GM23338 (cell line): ENCODE data around the gene NDST4. TPM values are rescaled to one million over a fixed set of nuclear protein-coding genes. Genes with fewer than 3 reads are reported as not detected.

Source experiments
- ATAC-seq: fragments of 200-7000 bp; cut with Tn5 transposase; 3 replicates; pipeline ENCODE4 v1.9.1; 2020
- DNase-seq: peaks from one replicate; pipeline ENCODE4 v3.0.0-alpha.2; 2015; ENCODE audit warnings: low spot score
- H2AFZ ChIP-seq: fragments of 200-600 bp; sonication (generic); 2 replicates; pipeline ENCODE4 v1.8.0; 2016; ENCODE audit warnings: antibody characterized with exemption, mild to moderate bottlenecking, moderate library complexity
- H3F3A ChIP-seq: fragments of 200-600 bp; sonication (generic); replicated peaks from 2 replicates; pipeline ENCODE4 v1.8.0; 2017; ENCODE audit warnings: antibody characterized with exemption, mixed run types, low read depth
- H3K27ac ChIP-seq: fragments of 200-600 bp; sonication (generic); 2 replicates; pipeline ENCODE4 v1.6.1; 2016; ENCODE audit warnings: low read depth
- H3K27me3 ChIP-seq: fragments of 200-600 bp; sonication (generic); 2 replicates; pipeline ENCODE4 v1.8.0; 2016; ENCODE audit warnings: mild to moderate bottlenecking, mixed run types, moderate library complexity; ENCODE audit not compliant: insufficient read depth
- H3K36me3 ChIP-seq: fragments of 200-600 bp; sonication (generic); 2 replicates; pipeline ENCODE4 v1.8.0; 2016; ENCODE audit warnings: mild to moderate bottlenecking; ENCODE audit not compliant: insufficient read depth
- H3K4me1 ChIP-seq: fragments of 200-600 bp; sonication (generic); 2 replicates; pipeline ENCODE4 v1.8.0; 2016; ENCODE audit warnings: mild to moderate bottlenecking, moderate library complexity; ENCODE audit not compliant: insufficient read depth
- H3K4me2 ChIP-seq: fragments of 200-600 bp; sonication (generic); 2 replicates; pipeline ENCODE4 v1.7.1; 2017; ENCODE audit warnings: mixed run types
- H3K4me3 ChIP-seq: fragments of 200-600 bp; sonication (generic); 2 replicates; pipeline ENCODE4 v1.6.1; 2016; ENCODE audit warnings: mixed run types
- H3K79me2 ChIP-seq: fragments of 200-600 bp; sonication (generic); replicated peaks from 2 replicates; pipeline ENCODE4 v1.8.0; 2017; ENCODE audit warnings: mild to moderate bottlenecking; ENCODE audit not compliant: insufficient read depth
- H3K9me2 ChIP-seq: fragments of 200-600 bp; sonication (generic); 2 replicates; pipeline ENCODE4 v1.8.0; 2017; ENCODE audit not compliant: insufficient read depth
- H4K20me1 ChIP-seq: fragments of 200-600 bp; sonication (generic); replicated peaks from 2 replicates; pipeline ENCODE4 v1.8.0; 2017; ENCODE audit warnings: mild to moderate bottlenecking; ENCODE audit not compliant: insufficient read depth
- H3K27ac Mint-ChIP-seq: 2 replicates; pipeline ENCODE4 v1.8.0; 2020; ENCODE audit warnings: inconsistent platforms, mild to moderate bottlenecking, moderate library complexity, mixed read lengths
- H3K27me3 Mint-ChIP-seq: 3 replicates; pipeline ENCODE4 v1.8.0; 2022; ENCODE audit warnings: low read depth, mild to moderate bottlenecking, moderate library complexity, mixed read lengths, inconsistent platforms; ENCODE audit not compliant: insufficient read depth, poor library complexity
- H3K36me3 Mint-ChIP-seq: 3 replicates; pipeline ENCODE4 v1.8.0; 2021; ENCODE audit warnings: low read depth, mild to moderate bottlenecking, inconsistent platforms, moderate library complexity, mixed read lengths
- H3K4me1 Mint-ChIP-seq: 3 replicates; pipeline ENCODE4 v1.8.0; 2020; ENCODE audit warnings: mild to moderate bottlenecking, inconsistent platforms, mixed read lengths
- H3K4me3 Mint-ChIP-seq: 3 replicates; pipeline ENCODE4 v1.8.0; 2021; ENCODE audit warnings: moderate library complexity, mild to moderate bottlenecking, inconsistent platforms, mixed read lengths
- H3K9me3 Mint-ChIP-seq: 3 replicates; pipeline ENCODE4 v1.8.0; 2020; ENCODE audit warnings: moderate library complexity, mild to moderate bottlenecking, inconsistent platforms, mixed read lengths
- CTCF ChIP-seq, 2 experiments: fragments of 200-600 bp in 1 of 2; sonication (generic) in 1 of 2; conservative IDR thresholded peaks; 2 replicates each; pipeline versions ENCODE4 v1.5.1 to v1.6.1; 2016 to 2017; ENCODE audit warnings: antibody characterized with exemption in 2 of 2, low read depth in 2 of 2, mild to moderate bottlenecking in 2 of 2, moderate library complexity in 1 of 2
- EZH2 ChIP-seq: fragments of 200-600 bp; sonication (generic); IDR thresholded peaks from one replicate; pipeline ENCODE4 v1.8.0; 2017; ENCODE audit warnings: antibody characterized with exemption, mild to moderate bottlenecking, low read depth; ENCODE audit not compliant: unreplicated experiment
- EZH2phosphoT487 ChIP-seq: fragments of 200-600 bp; sonication (generic); IDR thresholded peaks from one replicate; pipeline ENCODE4 v1.8.1; 2018; ENCODE audit warnings: antibody characterized with exemption; ENCODE audit not compliant: unreplicated experiment
- JUNB ChIP-seq: IDR thresholded peaks from one replicate; pipeline ENCODE4 v1.6.1; 2016; ENCODE audit warnings: antibody characterized with exemption; ENCODE audit not compliant: unreplicated experiment
- POLR2AphosphoS5 ChIP-seq: IDR thresholded peaks from 2 replicates; pipeline ENCODE4 v1.6.1; 2016; ENCODE audit warnings: antibody characterized with exemption, low read depth
- STAT1 ChIP-seq: IDR thresholded peaks from one replicate; pipeline ENCODE4 v1.6.1; 2016; ENCODE audit warnings: antibody characterized with exemption; ENCODE audit not compliant: unreplicated experiment
- ZNF114 ChIP-seq: fragments of 250-450 bp; sonication (Bioruptor Pico); IDR thresholded peaks from 2 replicates; pipeline ENCODE4 v1.5.0; 2020; ENCODE audit warnings: mild to moderate bottlenecking, moderate library complexity
- ZNF331 ChIP-seq: fragments of 250-450 bp; sonication (Bioruptor Pico); IDR thresholded peaks from 2 replicates; pipeline ENCODE4 v1.5.0; 2020; ENCODE audit warnings: low read depth, mild to moderate bottlenecking, moderate library complexity
- polyA plus RNA-seq: library from polyadenylated mRNA; unstranded; fragments of >200 nt; fragmentation: Nextera tagmentation; extraction: Ambion mirVana; gene quantifications from 2 replicates; pipeline ENCODE4 v1.2.1, GENCODE V29; 2016
- total RNA-seq: library from RNA; depleted of rRNA; stranded (reverse); fragments of >200 nt; shearing (Covaris generic); gene quantifications from 2 replicates; pipeline ENCODE4 v1.2.3, GENCODE V29; 2014

NDST4 gene
- total and polyA plus RNA-seq, 2 experiments from 2014 or later: not detected

- TF ChIP-seq CTCF (conservative IDR thresholded peaks at IDR 0.05; ENCODE audit: low read depth in 2 of 2): no peak
- no peak for TF ChIP-seq ZNF114 (CRISPR knock-in tag)
- no peak for TF ChIP-seq JUNB
These were observed 45.7 kb upstream of the NDST4 start (continued) for GRCh38 chr4:115159141-115159540.

GRCh38 chr4:115158296-115158695 lies 44.9 kb upstream of the NDST4 start:
- 0 out of 3 replicates have a peak, but pooled peaks cover 2% of the 10 kb centered on the region for H3K4me1 Mint-ChIP-seq
- no peaks in the 10 kb centered on the region for H3K9me3 Mint-ChIP-seq
- ATAC-seq: no peak
- no peak for TF ChIP-seq EZH2phosphoT487
- TF ChIP-seq POLR2AphosphoS5: no peak
- no peak for TF ChIP-seq STAT1
- TF ChIP-seq ZNF331 (CRISPR knock-in tag): no peak
- no peak for TF ChIP-seq ZNF114 (CRISPR knock-in tag)
- TF ChIP-seq EZH2: no peak
- no peak overlapping the region for H3K27ac ChIP-seq
- H3K4me3 Mint-ChIP-seq: no peak overlapping the region
- no peak overlapping the region for H3K27ac Mint-ChIP-seq
- no peaks in the 10 kb centered on the region for H3K36me3 ChIP-seq
- no peak overlapping the region for H2AFZ ChIP-seq
- no peaks in the 10 kb centered on the region for H3K36me3 Mint-ChIP-seq
- no peaks in the 10 kb centered on the region for H3K79me2 ChIP-seq
- no peaks in the 10 kb centered on the region for H3K9me2 ChIP-seq
- H3K27me3 ChIP-seq: no peaks in the 10 kb centered on the region
- H4K20me1 ChIP-seq: no peaks in the 10 kb centered on the region
- H3K4me1 ChIP-seq: no peaks in the 10 kb centered on the region
- no peak overlapping the region for H3K4me3 ChIP-seq
- DNase-seq: no peak
- no peak overlapping the region for H3K4me2 ChIP-seq
- H3K27me3 Mint-ChIP-seq: no peaks in the 10 kb centered on the region
- no peaks in the 10 kb centered on the region for H3F3A ChIP-seq

GRCh38 chr4:115154826-115155225 lies 41.4 kb upstream of the NDST4 start:
- Mint-ChIP-seq H3K9me3 (no peaks in the 10 kb centered on the region), H3K4me1 (0 out of 3 replicates have a peak, but pooled peaks cover 2% of the 10 kb centered on the region), H3K36me3 (no peaks in the 10 kb centered on the region), H3K27me3 (no peaks in the 10 kb centered on the region), H3K27ac (no peak overlapping the region), H3K4me3 (no peak overlapping the region)
- Histone ChIP-seq H3K27me3 (no peaks in the 10 kb centered on the region), H2AFZ (no peak overlapping the region), H3K9me2 (no peaks in the 10 kb centered on the region), H3K4me3 (no peak overlapping the region), H3K4me2 (no peak overlapping the region), H3K36me3 (no peaks in the 10 kb centered on the region), H3F3A (no peaks in the 10 kb centered on the region), H3K27ac (no peak overlapping the region), H4K20me1 (no peaks in the 10 kb centered on the region), H3K4me1 (no peaks in the 10 kb centered on the region), H3K79me2 (no peaks in the 10 kb centered on the region)
- DNase-seq: peak; percentile 60
- ATAC-seq: peak; percentile 93
- peak; percentile 66 to 78 for TF ChIP-seq CTCF (conservative IDR thresholded peaks at IDR 0.05; ENCODE audit: low read depth in 2 of 2)
- TF ChIP-seq EZH2: no peak
